Spinal cord (tissue), 10 donors: ENCODE data around the gene SPATA4. TPM values are rescaled to one million over a fixed set of nuclear protein-coding genes. Genes with fewer than 3 reads are reported as not detected.
A peak's percentile ranks its signal among the peaks of the same experiment; 100 is the strongest.

Experiments
- DNase-seq, 6 donors: peaks; one replicate each; pipeline versions ENCODE4 v3.0.0 to v3.0.0-alpha.2; 2013 to 2015; ENCODE audit warnings: low spot score in 6 of 6, low read depth in 4 of 6
- H3K27ac ChIP-seq: one replicate; pipeline ENCODE4 v1.5.1; 2013; ENCODE audit warnings: low read depth, low read length, control low read depth
- H3K27me3 ChIP-seq: one replicate; pipeline ENCODE4 v1.6.1; 2013; ENCODE audit warnings: low read length; ENCODE audit not compliant: control insufficient read depth, insufficient read depth
- H3K36me3 ChIP-seq: one replicate; pipeline ENCODE4 v1.6.1; 2013; ENCODE audit warnings: low read length; ENCODE audit not compliant: control insufficient read depth, insufficient read depth
- H3K4me1 ChIP-seq: one replicate; pipeline ENCODE4 v1.6.1; 2013; ENCODE audit warnings: low read length; ENCODE audit not compliant: control insufficient read depth, insufficient read depth
- H3K4me3 ChIP-seq: one replicate; pipeline ENCODE4 v1.5.1; 2013; ENCODE audit warnings: low read depth, low read length, control low read depth
- H3K9me3 ChIP-seq: one replicate; pipeline ENCODE4 v1.6.1; 2013; ENCODE audit warnings: low read length; ENCODE audit not compliant: control insufficient read depth, insufficient read depth
- WGBS: methylation state at CpG from one replicate; pipeline ENCODE4 v1.1.5; 2013; ENCODE audit warnings: missing lambda C conversion rate; ENCODE audit not compliant: insufficient coverage; 5-methylcytosine and 5-hydroxymethylcytosine counted together
- long read RNA-seq, 4 donors: transcript quantifications; one replicate each; lab custom pipeline, GENCODE V29; 2026
- polyA plus RNA-seq, 2 donors: library from polyadenylated mRNA; unstranded; fragments of 120-200 nt; gene quantifications; one replicate each; pipeline ENCODE4 v1.2.1, GENCODE V29; 2013; ENCODE audit not compliant: insufficient read length in 2 of 2
- total RNA-seq, 2 donors: library from RNA; depleted of rRNA in 1 of 2; stranded (reverse); fragments of 120-200 nt in 1 of 2; fragments of >200 nt in 1 of 2; gene quantifications; one replicate each; pipeline versions ENCODE4 v1.2.3 to v1.2.4, GENCODE V29; 2013 to 2014
- donor health status: healthy.

The SPATA4 gene
- 1 to 10 TPM in 1 of 2 donors, under 1 TPM in 1; 0.50 to 1.1 TPM for total RNA-seq
- polyA plus RNA-seq: 1 to 10 TPM in 1 of 2 donors, under 1 TPM in 1; 0.78 to 1.2 TPM
- long read RNA-seq, donor 1: 0 reads
- long read RNA-seq, donor 2: 0 reads
- long read RNA-seq, donor 3: 0 reads
- long read RNA-seq, donor 4, partial matches to known transcripts: 0 of 1 reads
- long read RNA-seq, donor 4, other reads (novel, unspliced or antisense): 0 of 1 reads

GRCh38 chr4:176195184-176195978, at the start of gene SPATA4:
TSS of gene SPATA4 (minus strand) at chr4:176195585. CDS start at chr4:176195562, 23 bp downstream.
- DNase-seq: peak; percentile 80 to 98 (median 86)
- peaks cover 9% of the 10 kb centered on the region for H3K4me1 ChIP-seq
- WGBS: under 1% methylated on average over 41 of the region's 45 CpGs
- no peaks in the 10 kb centered on the region for H3K9me3 ChIP-seq
- no peaks in the 10 kb centered on the region for H3K36me3 ChIP-seq
- H3K4me3 ChIP-seq: peak within 1 kb of the TSS; percentile 74
- no peaks in the 10 kb centered on the region for H3K27me3 ChIP-seq
- H3K27ac ChIP-seq: peak within 1 kb of the TSS; percentile 72

DNA sequence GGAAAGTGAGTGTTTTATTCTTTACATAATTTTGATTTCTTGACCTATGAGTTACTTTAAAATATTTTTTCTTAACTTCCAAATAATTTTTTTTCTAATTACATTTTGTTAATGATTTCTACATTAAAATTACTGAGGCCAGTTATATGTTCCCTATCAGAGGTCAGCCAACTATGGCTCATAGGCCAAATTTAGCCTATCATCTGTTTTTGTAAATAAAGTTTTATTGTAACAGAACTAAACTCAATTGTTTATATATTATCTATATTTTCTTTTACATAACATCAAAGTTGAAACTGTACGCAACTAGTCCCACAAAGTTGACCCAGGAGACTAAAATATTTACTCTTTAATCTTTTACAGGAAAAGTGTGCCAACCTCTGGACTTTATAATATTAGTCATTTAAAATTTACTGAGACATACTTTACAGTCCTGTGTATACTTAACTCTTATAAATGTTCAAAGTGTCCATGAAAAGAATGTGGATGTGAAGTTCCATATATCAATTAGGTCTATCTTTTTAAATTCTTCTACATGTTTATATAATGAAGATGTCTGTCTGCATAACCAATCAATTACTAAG, 47.5 kb upstream of the SPATA4 start:
- no peaks in the 10 kb centered on the region for H3K36me3 ChIP-seq
- peaks cover under 1% of the 10 kb centered on the region for H3K4me1 ChIP-seq
- no CpG with 5 or more reads among the region's 1 CpG for WGBS
- no peak overlapping the region for H3K4me3 ChIP-seq
- DNase-seq: no peak
- no peaks in the 10 kb centered on the region for H3K27me3 ChIP-seq
- H3K27ac ChIP-seq: no peak overlapping the region
- H3K9me3 ChIP-seq: no peaks in the 10 kb centered on the region

GRCh38 chr4:176241703-176242102, 46.3 kb upstream of the SPATA4 start:
- Histone ChIP-seq H3K4me3 (no peak overlapping the region), H3K27me3 (no peaks in the 10 kb centered on the region), H3K27ac (no peak overlapping the region), H3K4me1 (peaks cover 3% of the 10 kb centered on the region), H3K36me3 (no peaks in the 10 kb centered on the region), H3K9me3 (no peaks in the 10 kb centered on the region)
- 95% methylated on average over 6 of the region's 8 CpGs for whole genome bisulfite sequencing
- DNase-seq: no peak

DNA sequence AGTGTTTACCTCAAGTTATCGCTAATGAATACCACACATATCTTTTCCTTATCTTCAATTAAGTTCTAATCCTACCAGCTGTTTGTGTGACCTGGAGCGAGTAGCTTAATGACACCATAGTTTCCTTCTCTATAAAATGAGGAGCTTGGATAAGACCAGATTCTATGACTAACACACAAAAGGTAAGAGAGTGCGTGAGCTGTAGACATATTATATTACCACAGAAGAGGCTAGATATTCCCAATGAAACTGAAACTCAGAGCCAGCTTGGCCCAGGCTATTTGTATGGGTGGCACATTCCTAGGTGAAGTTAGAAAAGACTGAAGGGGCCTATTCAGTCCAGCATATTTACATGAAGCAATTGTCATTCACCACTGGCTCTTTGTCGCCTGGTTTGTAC, 43.4 kb upstream of the SPATA4 start:
- peaks cover 3% of the 10 kb centered on the region for H3K4me1 ChIP-seq
- 0% methylated on average over 1 of the region's 4 CpGs for WGBS
- H3K27ac ChIP-seq: no peak overlapping the region
- no peaks in the 10 kb centered on the region for H3K9me3 ChIP-seq
- no peak for DNase-seq
- no peaks in the 10 kb centered on the region for H3K27me3 ChIP-seq
- H3K36me3 ChIP-seq: no peaks in the 10 kb centered on the region
- H3K4me3 ChIP-seq: no peak overlapping the region

DNA sequence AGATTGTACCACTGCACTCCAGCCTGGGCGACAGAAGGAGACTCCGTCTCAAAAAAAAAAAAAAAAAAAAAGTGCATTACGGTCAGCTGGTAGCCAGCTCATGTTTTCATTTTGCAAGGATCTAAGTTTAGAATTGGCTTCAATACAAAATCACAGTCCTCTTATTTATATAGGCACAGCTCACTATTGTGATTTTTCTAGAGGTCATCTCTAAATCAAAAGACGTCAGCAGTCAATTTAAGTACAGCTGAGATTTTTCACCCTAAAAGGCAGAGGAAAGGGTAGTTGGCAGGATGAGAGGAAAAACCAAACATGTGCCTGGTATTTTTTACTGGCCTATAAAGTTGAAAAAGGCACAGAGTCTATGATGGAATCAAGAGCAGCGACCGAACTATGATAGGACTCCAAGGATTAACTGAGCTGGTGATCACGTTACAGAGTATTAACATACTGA, 42.8 kb upstream of the SPATA4 start:
- Histone ChIP-seq H3K27me3 (no peaks in the 10 kb centered on the region), H3K9me3 (no peaks in the 10 kb centered on the region), H3K4me1 (peaks cover 3% of the 10 kb centered on the region), H3K4me3 (no peak overlapping the region), H3K36me3 (no peaks in the 10 kb centered on the region), H3K27ac (no peak overlapping the region)
- peak in 2 of 6 donors; percentile 15 to 39 for DNase-seq
- no CpG with 5 or more reads among the region's 7 CpGs for WGBS

- DNase-seq: peak in 1 of 6 donors; percentile 18
- 89% methylated on average over 5 of the region's 5 CpGs for WGBS
- H3K4me3 ChIP-seq: no peak overlapping the region
Observed at GRCh38 chr4:176236946-176237345, 41.6 kb upstream of the SPATA4 start.

DNA sequence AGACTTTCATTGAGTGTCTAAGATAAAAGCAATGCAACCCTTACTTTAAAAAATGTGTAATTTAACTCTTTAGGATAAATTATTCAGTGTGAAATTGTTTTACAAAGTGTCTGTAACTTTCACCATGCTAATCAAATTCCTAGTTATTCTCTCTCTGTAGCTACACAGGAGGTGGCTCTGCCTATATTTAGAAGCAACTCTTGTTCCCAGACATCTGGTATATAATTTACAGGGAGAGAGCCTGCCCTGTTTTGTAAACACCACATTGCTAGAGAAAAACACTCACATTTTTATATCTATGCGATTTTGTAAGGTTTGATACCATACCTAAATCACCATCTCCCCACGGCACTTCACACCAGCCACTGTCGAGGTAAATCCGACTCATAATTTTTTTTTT, 35.5 kb upstream of the SPATA4 start:
- H3K9me3 ChIP-seq: no peaks in the 10 kb centered on the region
- peak in 2 of 6 donors; percentile 57 to 67 for DNase-seq
- no peak overlapping the region for H3K4me3 ChIP-seq
- no peaks in the 10 kb centered on the region for H3K27me3 ChIP-seq
- 43% methylated on average over 3 of the region's 4 CpGs for WGBS
- H3K27ac ChIP-seq: no peak overlapping the region
- no peaks in the 10 kb centered on the region for H3K4me1 ChIP-seq
- H3K36me3 ChIP-seq: no peaks in the 10 kb centered on the region

More at GRCh38 chr4:176236946-176237345, 41.6 kb upstream of the SPATA4 start:
- Histone ChIP-seq H3K27me3 (no peaks in the 10 kb centered on the region), H3K9me3 (no peaks in the 10 kb centered on the region), H3K27ac (no peak overlapping the region), H3K36me3 (no peaks in the 10 kb centered on the region), H3K4me1 (peaks cover 3% of the 10 kb centered on the region)

DNA sequence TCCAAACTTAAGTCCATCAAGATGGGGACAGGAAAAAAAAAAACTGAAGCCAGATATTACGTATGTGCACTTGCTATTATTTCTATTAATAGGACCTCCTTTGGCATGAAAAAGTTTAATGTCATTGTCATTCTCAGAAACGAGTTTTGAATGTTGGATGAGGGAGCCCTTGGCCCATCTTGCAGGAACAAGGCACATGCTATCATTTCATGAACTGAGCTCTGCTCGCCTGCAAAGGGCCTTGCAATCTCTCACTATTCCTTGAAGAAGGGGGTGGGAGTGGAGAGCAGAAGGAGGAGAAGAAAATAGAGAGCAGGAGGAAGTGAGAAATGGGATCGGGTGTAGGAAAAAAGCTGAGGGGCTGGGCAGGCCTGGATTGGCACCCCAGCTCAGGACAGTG, 34.3 kb upstream of the SPATA4 start:
- 85% methylated on average over 2 of the region's 4 CpGs for WGBS
- H3K9me3 ChIP-seq: no peaks in the 10 kb centered on the region
- H3K36me3 ChIP-seq: no peaks in the 10 kb centered on the region
- peak in 1 of 6 donors; percentile 14 for DNase-seq
- no peak overlapping the region for H3K4me3 ChIP-seq
- no peaks in the 10 kb centered on the region for H3K4me1 ChIP-seq
- no peak overlapping the region for H3K27ac ChIP-seq
- H3K27me3 ChIP-seq: no peaks in the 10 kb centered on the region

DNA sequence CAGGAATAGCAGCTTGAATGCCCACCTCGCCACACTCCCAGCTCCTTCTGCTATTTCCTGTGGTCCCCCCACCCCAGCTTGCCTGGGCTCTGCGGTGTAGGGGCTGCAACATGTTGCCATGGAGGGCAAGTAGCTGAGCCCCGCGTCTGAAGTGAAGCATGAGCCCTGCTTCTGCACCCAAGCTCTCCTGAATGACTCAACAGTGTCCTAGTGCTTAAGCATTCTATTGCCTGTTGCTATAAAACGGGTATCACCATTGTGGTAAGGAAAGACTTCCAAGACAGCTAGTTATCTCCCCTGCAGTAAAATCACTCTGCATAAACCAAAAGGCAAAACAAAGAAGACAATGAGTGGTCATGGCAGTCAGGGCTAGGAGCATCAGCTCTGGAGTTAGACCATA, 31.4 kb upstream of the SPATA4 start:
- 62% methylated on average over 3 of the region's 5 CpGs for WGBS

More for the DNA sequence above, 31.4 kb upstream of the SPATA4 start:
- Histone ChIP-seq H3K27me3 (no peaks in the 10 kb centered on the region), H3K9me3 (no peaks in the 10 kb centered on the region), H3K27ac (no peak overlapping the region), H3K36me3 (no peaks in the 10 kb centered on the region), H3K4me3 (no peak overlapping the region), H3K4me1 (no peaks in the 10 kb centered on the region)
- no peak for DNase-seq
